Esophagus (tissue), 2 donors: ENCODE measurements around the gene HOXA5. TPM values are rescaled to one million over a fixed set of nuclear protein-coding genes. Genes with fewer than 3 reads are reported as not detected.

Experiments
- H3K27ac ChIP-seq, 2 donors: one replicate each; pipeline ENCODE4 v1.5.1; 2013; ENCODE audit warnings: low read depth in 2 of 2, mild to moderate bottlenecking in 2 of 2, inconsistent platforms in 1 of 2, low read length in 1 of 2, moderate library complexity in 1 of 2
- H3K27me3 ChIP-seq, 2 donors: one replicate each; pipeline ENCODE4 v1.6.1; 2013; ENCODE audit warnings: low read length in 2 of 2, control low read depth in 1 of 2, mild to moderate bottlenecking in 1 of 2; ENCODE audit not compliant: insufficient read depth in 2 of 2, control insufficient read depth in 1 of 2
- H3K36me3 ChIP-seq, 2 donors: one replicate each; pipeline ENCODE4 v1.6.1; 2013; ENCODE audit warnings: low read length in 1 of 2; ENCODE audit not compliant: control insufficient read depth in 2 of 2, insufficient read depth in 2 of 2
- H3K4me1 ChIP-seq, 2 donors: one replicate each; pipeline ENCODE4 v1.6.1; 2013; ENCODE audit warnings: low read length in 1 of 2; ENCODE audit not compliant: control insufficient read depth in 2 of 2, insufficient read depth in 2 of 2
- H3K4me3 ChIP-seq, 2 donors: one replicate each; pipeline ENCODE4 v1.5.1; 2013; ENCODE audit warnings: low read length in 2 of 2, mild to moderate bottlenecking in 2 of 2, low read depth in 1 of 2, moderate library complexity in 1 of 2
- H3K9me3 ChIP-seq, 2 donors: one replicate each; pipeline ENCODE4 v1.6.1; 2013; ENCODE audit warnings: mild to moderate bottlenecking in 2 of 2, low read depth in 1 of 2, low read length in 1 of 2, moderate library complexity in 1 of 2; ENCODE audit not compliant: control insufficient read depth in 2 of 2, insufficient read depth in 1 of 2
- WGBS, 2 donors: extraction: QIAGEN DNeasy Blood & Tissue Kit; methylation state at CpG; one replicate each; pipeline ENCODE4 v1.1.7; 2013; 5-methylcytosine and 5-hydroxymethylcytosine counted together
- polyA plus RNA-seq, 2 donors: library from polyadenylated mRNA; stranded (reverse); fragments of 200-250 nt; gene quantifications; one replicate each; pipeline ENCODE4 v1.2.3, GENCODE V29; 2013
- donor health status: healthy with polysubstance abuse.
- donor health status: Bipolar disorder and iron deficiency.

The HOXA5 gene
- polyA plus RNA-seq, 2 donors: 1.7 to 3.5 TPM

DNA sequence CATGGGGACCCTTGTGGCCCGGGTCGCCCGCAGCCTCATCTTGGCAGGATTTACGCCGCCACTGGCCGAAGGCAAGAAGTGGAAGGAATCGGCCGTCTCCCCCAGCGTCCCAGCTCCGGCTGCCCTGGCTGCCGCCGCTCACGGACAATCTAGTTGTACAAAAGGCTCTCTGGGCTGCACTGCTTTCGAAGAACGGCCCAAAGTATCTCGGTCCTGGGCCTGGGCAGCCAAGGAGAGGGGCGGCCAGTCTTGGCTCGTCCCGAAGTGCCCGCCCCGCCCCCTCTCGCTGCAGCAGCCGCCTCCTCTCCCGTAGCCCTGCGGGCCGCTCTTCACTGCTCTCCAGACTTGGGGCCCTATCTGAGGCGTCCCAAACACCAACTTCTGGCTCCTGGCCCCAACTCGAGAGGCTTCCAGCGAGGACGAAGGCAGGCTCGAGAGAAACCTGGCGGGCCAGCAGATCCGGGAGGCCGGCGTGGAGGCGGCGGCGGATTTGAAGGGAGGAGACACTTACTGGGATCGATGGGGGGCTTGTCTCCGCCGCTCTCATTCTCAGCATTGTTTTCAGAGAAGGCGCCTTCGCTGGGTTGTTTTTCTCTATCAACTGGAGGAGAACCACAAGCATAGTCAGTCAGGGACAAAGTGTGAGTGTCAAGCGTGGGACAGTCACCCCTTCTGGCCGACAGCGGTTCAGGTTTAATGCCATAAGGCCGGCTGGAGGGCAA, 21.0 kb upstream of the HOXA5 start:
- H3K27ac ChIP-seq: no peak overlapping the region
- H3K36me3 ChIP-seq: no peaks in the 10 kb centered on the region
- H3K9me3 ChIP-seq: peaks cover 0 to 14% of the 10 kb centered on the region in 2 donors
- WGBS, 2 donors: 13 to 25% methylated on average over 47 of the region's 47 CpGs
- H3K4me1 ChIP-seq: peaks cover 2 to 4% of the 10 kb centered on the region in 2 donors
- peak overlapping the region; percentile 10 to 12 for H3K4me3 ChIP-seq
- H3K27me3 ChIP-seq: peaks cover 5 to 44% of the 10 kb centered on the region in 2 donors

DNA sequence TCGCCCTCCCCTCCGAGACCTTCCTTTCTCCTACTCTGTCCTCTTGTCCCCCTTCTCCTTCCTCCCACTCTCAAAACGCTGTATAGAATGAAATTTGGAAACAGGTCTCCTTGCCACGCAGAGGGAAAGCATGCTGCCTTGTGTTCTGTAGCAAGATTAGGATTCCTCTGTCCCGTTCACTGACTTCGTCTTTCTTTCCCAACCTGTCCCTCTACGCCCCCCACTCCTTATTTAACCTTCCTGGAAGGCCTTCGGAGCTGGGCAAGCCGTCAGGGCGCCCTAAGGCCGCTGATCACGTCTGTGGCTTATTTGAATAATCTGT, 20.5 kb upstream of the HOXA5 start:
- Histone ChIP-seq H3K36me3 (no peaks in the 10 kb centered on the region), H3K9me3 (peaks cover 0 to 14% of the 10 kb centered on the region in 2 donors), H3K4me1 (peaks cover 2 to 4% of the 10 kb centered on the region in 2 donors), H3K4me3 (no peak overlapping the region), H3K27ac (no peak overlapping the region), H3K27me3 (peaks cover 8 to 41% of the 10 kb centered on the region in 2 donors)
- WGBS, 2 donors: 49 to 58% methylated on average over 12 of the region's 12 CpGs

DNA sequence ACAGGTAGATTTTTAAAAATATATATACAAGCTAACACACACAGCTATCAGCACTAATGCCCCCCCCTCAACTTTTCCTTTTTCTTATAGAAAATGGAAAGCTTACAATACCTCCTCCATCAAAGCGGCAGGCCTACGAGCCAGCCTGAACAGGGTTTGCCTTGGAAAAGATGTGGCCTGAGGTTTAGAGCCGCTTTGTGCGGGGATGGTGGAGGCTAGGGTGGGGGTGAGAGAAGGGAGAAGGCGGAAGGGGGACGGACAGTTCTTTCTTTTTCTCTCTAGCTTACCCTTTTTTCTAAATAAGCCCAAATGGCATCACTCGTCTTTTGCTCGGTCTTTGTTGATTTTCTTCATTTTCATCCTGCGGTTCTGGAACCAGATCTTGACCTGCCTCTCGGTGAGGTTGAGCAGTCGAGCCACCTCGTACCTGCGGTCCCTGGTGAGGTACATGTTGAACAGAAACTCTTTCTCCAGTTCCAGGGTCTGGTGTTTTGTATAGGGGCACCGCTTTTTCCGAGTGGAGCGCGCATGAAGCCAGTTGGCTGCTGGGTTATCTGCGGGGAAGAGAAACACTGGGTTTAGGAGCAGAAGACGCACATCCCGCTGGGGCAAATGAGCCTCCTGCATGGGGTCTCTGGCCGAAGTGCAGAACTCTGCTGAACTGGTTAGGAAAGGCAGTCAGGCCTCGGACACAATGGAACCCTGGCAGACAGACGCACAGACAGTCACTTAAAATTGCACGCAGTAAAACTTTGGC, 20.0 kb upstream of the HOXA5 start:
- WGBS, 2 donors: 54 to 76% methylated on average over 24 of the region's 24 CpGs
- Histone ChIP-seq H3K4me1 (peaks cover 2 to 4% of the 10 kb centered on the region in 2 donors), H3K9me3 (peaks cover 0 to 16% of the 10 kb centered on the region in 2 donors), H3K27me3 (peaks cover 7 to 44% of the 10 kb centered on the region in 2 donors), H3K27ac (no peak overlapping the region), H3K36me3 (no peaks in the 10 kb centered on the region), H3K4me3 (no peak overlapping the region)

DNA sequence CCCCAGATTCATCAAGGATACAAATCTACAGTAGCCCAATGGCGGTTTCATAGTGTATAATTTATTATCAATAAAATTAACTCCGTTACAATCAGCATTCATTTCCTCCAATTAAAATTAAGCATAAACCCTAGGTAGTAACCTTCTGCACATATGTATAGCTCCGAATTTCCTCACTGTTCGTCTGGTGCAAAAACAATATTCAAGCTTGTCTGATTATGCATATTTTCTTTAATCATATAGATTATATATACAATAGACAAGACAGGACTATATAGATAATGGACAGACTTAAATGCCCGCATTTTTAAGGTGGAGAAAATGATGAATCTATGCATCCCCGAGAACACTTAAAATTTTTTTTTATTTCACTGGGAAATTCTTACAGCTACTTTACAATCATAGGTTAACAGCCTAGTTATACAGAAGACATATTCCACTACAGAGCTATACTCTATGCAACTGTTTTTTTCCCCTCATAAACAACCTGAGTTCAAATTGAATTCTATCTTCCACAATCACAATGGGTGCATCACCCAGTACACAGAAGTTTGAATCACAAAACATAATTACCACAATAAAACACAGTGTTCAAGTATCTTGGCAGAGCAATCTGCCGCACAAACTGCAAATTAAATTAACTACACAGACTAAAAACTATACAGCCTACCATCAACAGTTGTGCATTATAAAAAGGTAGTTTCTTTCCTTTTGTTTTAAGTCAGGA, 19.2 kb upstream of the HOXA5 start:
- Histone ChIP-seq H3K4me1 (peaks cover 2 to 4% of the 10 kb centered on the region in 2 donors), H3K27me3 (peaks cover 4 to 39% of the 10 kb centered on the region in 2 donors), H3K4me3 (no peak overlapping the region), H3K27ac (no peak overlapping the region), H3K9me3 (peaks cover 0 to 13% of the 10 kb centered on the region in 2 donors), H3K36me3 (no peaks in the 10 kb centered on the region)
- WGBS, 2 donors: 71 to 81% methylated on average over 7 of the region's 7 CpGs

DNA sequence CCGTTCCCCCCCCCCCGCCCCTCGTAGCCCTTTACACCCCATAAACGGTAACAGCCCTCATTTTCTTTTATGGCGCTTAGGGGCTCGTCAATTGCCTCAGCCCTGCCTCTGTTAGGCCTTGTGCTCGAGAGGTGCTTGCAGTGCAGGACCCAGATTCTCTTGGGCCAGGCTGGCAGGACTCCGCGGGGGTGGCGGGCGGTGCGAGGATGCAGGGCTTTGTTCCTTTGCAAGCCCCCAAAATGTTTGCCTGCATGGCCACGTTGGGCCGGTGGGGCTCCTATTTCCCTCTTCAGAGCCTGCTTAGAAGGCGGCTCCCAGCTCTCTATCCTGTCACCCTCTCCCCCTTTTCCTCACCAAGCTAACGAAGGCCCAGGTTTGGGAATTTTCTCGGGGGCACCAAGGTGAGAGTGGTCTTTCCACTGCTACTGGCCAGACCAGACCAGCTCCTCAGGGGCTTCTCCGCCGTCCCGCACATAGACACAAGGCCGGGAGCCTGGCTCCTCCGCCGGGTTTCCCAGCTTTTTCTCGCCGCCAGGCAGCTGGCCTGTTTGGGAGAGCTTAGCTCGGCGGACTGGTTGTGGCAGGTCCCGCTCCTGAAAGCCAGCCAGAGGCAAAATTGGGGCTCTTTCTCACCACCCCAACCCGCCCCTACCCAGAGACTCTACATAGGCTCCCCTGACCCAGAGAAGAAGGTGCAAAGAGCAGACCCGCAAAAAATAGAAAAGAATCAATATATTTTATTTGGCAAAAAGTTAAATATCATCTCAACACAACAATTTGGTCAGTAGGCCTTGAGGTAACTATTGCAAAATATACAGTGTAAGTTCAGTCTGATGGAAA, 18.5 kb upstream of the HOXA5 start:
- H3K4me3 ChIP-seq: no peak overlapping the region
- WGBS, 2 donors: 45 to 49% methylated on average over 30 of the region's 30 CpGs
- peaks cover 2 to 4% of the 10 kb centered on the region in 2 donors for H3K4me1 ChIP-seq
- no peak overlapping the region for H3K27ac ChIP-seq
- peaks cover 4 to 40% of the 10 kb centered on the region in 2 donors for H3K27me3 ChIP-seq
- peaks cover 0 to 13% of the 10 kb centered on the region in 2 donors for H3K9me3 ChIP-seq
- H3K36me3 ChIP-seq: no peaks in the 10 kb centered on the region

DNA sequence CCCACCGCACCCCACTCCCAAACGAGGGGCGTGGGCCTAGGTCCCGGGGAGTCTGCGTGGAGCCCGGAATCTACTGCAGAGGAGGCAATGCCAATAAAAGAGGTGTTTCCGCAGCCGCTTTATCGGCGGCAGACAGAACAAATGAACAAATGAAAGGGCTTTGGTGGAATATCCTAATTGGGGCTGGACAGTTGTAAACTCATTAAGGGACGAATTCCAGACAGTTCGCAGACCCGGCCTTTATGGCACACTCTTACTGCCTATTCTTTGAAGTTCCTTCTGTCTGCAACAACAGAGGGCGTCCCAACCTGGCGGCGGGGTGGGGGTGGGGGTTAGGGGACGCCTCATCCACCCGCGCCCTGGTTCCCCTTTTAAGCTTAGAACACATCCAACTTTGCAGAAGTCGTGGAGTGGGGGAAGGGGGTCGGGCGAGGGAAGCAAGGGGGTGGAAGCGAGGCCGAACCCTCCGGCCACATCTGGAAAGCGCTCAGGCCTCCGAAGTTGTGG, 17.8 kb upstream of the HOXA5 start:
- H3K36me3 ChIP-seq: no peaks in the 10 kb centered on the region
- H3K4me1 ChIP-seq: peaks cover 2 to 4% of the 10 kb centered on the region in 2 donors
- H3K27me3 ChIP-seq: peaks cover 4 to 38% of the 10 kb centered on the region in 2 donors
- H3K27ac ChIP-seq: no peak overlapping the region
- WGBS, 2 donors: 8 to 10% methylated on average over 26 to 27 of the region's 27 CpGs
- peak overlapping the region; percentile 66 for H3K4me3 ChIP-seq
- H3K9me3 ChIP-seq: peaks cover 0 to 13% of the 10 kb centered on the region in 2 donors

DNA sequence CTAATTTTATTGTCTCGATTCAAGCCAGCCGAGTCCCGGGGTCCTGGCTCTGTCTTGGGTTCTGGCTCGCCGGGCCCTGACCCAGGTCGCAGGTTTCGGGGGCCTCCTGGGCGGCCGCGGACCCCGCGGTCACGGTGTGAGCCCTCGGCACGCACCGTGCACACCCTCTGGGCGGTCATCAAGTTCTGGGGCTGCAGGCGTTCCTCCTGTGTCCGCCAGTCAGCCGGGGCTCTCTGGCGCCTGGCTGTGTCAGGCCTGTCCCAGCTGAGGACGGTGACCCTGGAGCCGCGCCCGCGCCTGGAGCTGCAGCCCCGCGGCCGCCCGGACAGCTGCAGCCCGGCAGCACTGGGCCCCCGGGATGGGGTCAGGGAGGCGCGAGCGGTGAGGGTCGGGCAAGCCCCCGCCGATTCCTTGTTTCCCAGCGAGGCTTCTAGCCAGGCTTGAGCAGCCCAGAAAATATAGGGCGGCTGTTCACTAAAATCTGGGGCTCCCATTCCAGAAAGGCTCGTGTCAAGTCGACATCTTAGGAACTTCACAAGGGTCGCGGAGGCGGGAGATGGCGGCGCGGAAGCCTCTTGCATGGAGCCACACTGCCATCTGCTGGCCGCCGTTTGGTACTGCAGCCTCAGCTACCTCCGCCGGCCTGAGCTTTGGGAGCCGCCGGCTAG, 17.2 kb upstream of the HOXA5 start:
- peaks cover 4 to 37% of the 10 kb centered on the region in 2 donors for H3K27me3 ChIP-seq

DNA sequence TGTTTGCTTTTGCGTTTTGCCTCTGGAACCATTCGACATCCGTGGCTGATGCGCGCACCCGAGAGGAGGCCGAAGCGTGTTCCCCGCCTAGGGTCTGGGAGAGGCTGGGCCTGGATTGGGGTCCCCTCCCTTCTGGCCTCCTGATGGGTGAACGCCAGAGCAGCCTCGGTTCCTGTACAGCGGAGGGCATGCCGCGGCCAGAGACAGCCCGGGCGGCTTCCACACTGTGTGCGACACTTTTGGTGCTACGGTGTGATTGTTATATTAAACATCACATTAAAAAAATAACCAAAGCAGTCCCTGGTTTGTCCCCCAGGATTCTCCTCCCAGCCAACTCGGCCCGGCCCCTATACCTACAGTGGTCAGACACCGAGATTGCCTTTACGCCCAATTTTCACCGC, 16.7 kb upstream of the HOXA5 start:
- no peak overlapping the region for H3K27ac ChIP-seq
- peaks cover 4 to 5% of the 10 kb centered on the region in 2 donors for H3K4me1 ChIP-seq
- H3K36me3 ChIP-seq: no peaks in the 10 kb centered on the region
- H3K9me3 ChIP-seq: peaks cover 0 to 6% of the 10 kb centered on the region in 2 donors
- 33 to 50% methylated on average over 23 of the region's 23 CpGs for WGBS, 2 donors
- H3K4me3 ChIP-seq: peak overlapping the region in 1 of 2 donors; percentile 66
- H3K27me3 ChIP-seq: peaks cover 4 to 37% of the 10 kb centered on the region in 2 donors

More for the DNA sequence above, 17.2 kb upstream of the HOXA5 start:
- WGBS, 2 donors: 2% methylated on average over 52 to 54 of the region's 54 CpGs
- H3K4me3 ChIP-seq: peak overlapping the region; percentile 66
- H3K4me1 ChIP-seq: peaks cover 0 to 4% of the 10 kb centered on the region in 2 donors
- H3K27ac ChIP-seq: no peak overlapping the region
- H3K36me3 ChIP-seq: no peaks in the 10 kb centered on the region
- H3K9me3 ChIP-seq: peaks cover 0 to 9% of the 10 kb centered on the region in 2 donors
